GM19395 (cell line): ENCODE data around the gene HMGB2.

Experiments
- ATAC-seq: cut with Tn5 transposase; IDR thresholded peaks from one replicate; pipeline ENCODE4 v1.9.1; 2021; ENCODE audit warnings: mild to moderate bottlenecking, moderate library complexity; ENCODE audit not compliant: unreplicated experiment

The HMGB2 gene

GRCh38 chr4:173288698-173289352, 45.3 kb downstream of the HMGB2 start:
- peak; percentile 71 for ATAC-seq

GRCh38 chr4:173288296-173288695, 45.9 kb downstream of the HMGB2 start:
- ATAC-seq: peak; percentile 67

GRCh38 chr4:173287486-173287885, 46.7 kb downstream of the HMGB2 start:
- ATAC-seq: no peak

- ATAC-seq: no peak
These were observed 49.7 kb downstream of the HMGB2 start for GRCh38 chr4:173284463-173284862.

- ATAC-seq: no peak
These were observed 51.5 kb downstream of the HMGB2 start for GRCh38 chr4:173282626-173283025.

- no peak for ATAC-seq
These were observed 51.9 kb downstream of the HMGB2 start for GRCh38 chr4:173282256-173282562.

GRCh38 chr4:173281406-173282255, 52.5 kb downstream of the HMGB2 start:
- peak; percentile 82 for ATAC-seq
